Prostate gland (tissue), 2 donors: ENCODE data around the gene DHPS. TPM values are rescaled to one million over a fixed set of nuclear protein-coding genes. Genes with fewer than 3 reads are reported as not detected.
A peak's percentile ranks its signal among the peaks of the same experiment; 100 is the strongest.

Experiments used
- DNase-seq: peaks from one replicate; pipeline ENCODE4 v3.0.0-alpha.2; 2019; ENCODE audit warnings: low spot score
- H3K27ac ChIP-seq, 2 donors: fragments of 200-600 bp; sonication (generic); 2 replicates each; pipeline ENCODE4 v1.5.1; 2017 to 2019
- H3K27me3 ChIP-seq: fragments of 200-600 bp; sonication (generic); replicated peaks from 2 replicates; pipeline ENCODE4 v1.5.1; 2019; ENCODE audit not compliant: insufficient read depth
- H3K36me3 ChIP-seq, 2 donors: fragments of 200-600 bp; sonication (generic); 1 replicate in 1 of 2; 2 replicates in 1 of 2; pipeline versions ENCODE4 v1.5.1 to v1.8.1; 2017 to 2019
- H3K4me1 ChIP-seq: fragments of 200-600 bp; sonication (generic); replicated peaks from 2 replicates; pipeline ENCODE4 v1.5.1; 2019
- H3K4me3 ChIP-seq, 2 donors: fragments of 200-600 bp; sonication (generic); 2 replicates each; pipeline ENCODE4 v1.5.1; 2017 to 2019
- H3K9me3 ChIP-seq: fragments of 200-600 bp; sonication (generic); 2 replicates; pipeline ENCODE4 v1.5.1; 2017
- CTCF ChIP-seq, 4 experiments: fragments of 200-600 bp in 2 of 4; fragments of 450-650 bp in 2 of 4; sonication (generic) in 2 of 4; IDR thresholded peaks; 1 replicate in 3 of 4; 2 replicates in 1 of 4; pipeline ENCODE4 v1.5.1; 2016 to 2019; ENCODE audit warnings: antibody characterized with exemption in 4 of 4, mild to moderate bottlenecking in 2 of 4, moderate library complexity in 2 of 4
- POLR2A ChIP-seq: fragments of 450-650 bp; IDR thresholded peaks from one replicate; pipeline ENCODE4 v1.6.1; 2016; ENCODE audit warnings: antibody characterized with exemption, mild to moderate bottlenecking
- POLR2AphosphoS5 ChIP-seq: sonication (generic); formaldehyde crosslinking; IDR thresholded peaks from one replicate; pipeline ENCODE4 v1.6.1; 2017; ENCODE audit warnings: antibody characterized with exemption
- WGBS: methylation state at CpG from one replicate; pipeline ENCODE4 v1.1.5; 2018; 5-methylcytosine and 5-hydroxymethylcytosine counted together
- intact Hi-C: fragments of 100-400 bp; cut with DNase I; formaldehyde crosslinking; loops from one replicate; pipeline ENCODE4 v1.14.2; 2022
- total RNA-seq, 2 donors: library from RNA; depleted of rRNA; stranded (reverse); fragments of >200 nt; gene quantifications; one replicate each; pipeline ENCODE4 v1.1.0, GENCODE V29; 2016

DHPS gene
- total RNA-seq, 2 donors from 2014 or later, result 140 to 178 TPM

DNA sequence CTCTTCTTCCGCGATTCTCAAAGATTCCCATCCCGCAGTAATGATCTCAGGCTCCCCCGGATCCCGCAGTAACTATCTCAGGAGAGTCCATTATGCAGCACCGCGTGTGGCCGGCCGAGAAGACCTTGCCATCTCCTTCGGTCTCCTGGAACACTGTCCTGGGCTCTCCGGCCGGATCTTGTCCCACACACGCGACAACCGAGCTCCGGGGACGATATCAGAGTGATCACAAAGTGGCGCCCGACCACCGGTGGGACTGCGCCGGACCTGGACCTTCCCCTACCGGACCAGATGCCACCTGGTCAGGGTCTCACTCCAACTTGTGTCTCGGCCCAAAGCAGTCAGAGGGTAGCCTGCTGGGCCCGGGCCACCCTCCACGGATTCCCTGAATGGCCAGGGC lies 39.2 kb downstream of the DHPS start:
- TF ChIP-seq POLR2A (no peak), POLR2AphosphoS5 (no peak), CTCF (IDR thresholded peaks at IDR 0.05) (no peak)
- H3K27me3 ChIP-seq, result no peaks in the 10 kb centered on the region

GRCh38 chr19:12641456-12641855 lies 40.2 kb downstream of the DHPS start:
- 61% methylated on average over 13 of the region's 13 CpGs for WGBS
- Histone ChIP-seq H3K36me3 (no peaks in the 10 kb centered on the region), H3K27ac (no peak overlapping the region), H3K4me3 (no peak overlapping the region), H3K27me3 (no peaks in the 10 kb centered on the region), H3K4me1 (no peaks in the 10 kb centered on the region), H3K9me3 (no peaks in the 10 kb centered on the region)
- intact Hi-C loops, result no loop called here
- DNase-seq, result no peak
- TF ChIP-seq POLR2A (no peak), CTCF (IDR thresholded peaks at IDR 0.05) (no peak), POLR2AphosphoS5 (no peak)

More for the DNA sequence above, 39.2 kb downstream of the DHPS start:
- Histone ChIP-seq H3K4me3 (no peak overlapping the region), H3K36me3 (no peaks in the 10 kb centered on the region), H3K4me1 (no peaks in the 10 kb centered on the region), H3K9me3 (no peaks in the 10 kb centered on the region), H3K27ac (no peak overlapping the region)
- no peak for DNase-seq
- WGBS, result 90% methylated on average over 26 of the region's 26 CpGs
- intact Hi-C loops, result no loop called here

- intact Hi-C loops, result no loop called here
- TF ChIP-seq CTCF (IDR thresholded peaks at IDR 0.05) (peak; percentile 20 to 74 (median 42)), POLR2A (no peak), POLR2AphosphoS5 (peak; percentile 22)
- Histone ChIP-seq H3K4me3 (peak overlapping the region in 1 of 2 donors; percentile 17), H3K27ac (no peak overlapping the region), H3K9me3 (no peaks in the 10 kb centered on the region), H3K4me1 (no peaks in the 10 kb centered on the region), H3K36me3 (no peaks in the 10 kb centered on the region), H3K27me3 (no peaks in the 10 kb centered on the region)
- 12% methylated on average over 33 of the region's 39 CpGs for WGBS
- peak; percentile 63 for DNase-seq
Observed at GRCh38 chr19:12639901-12640613, 41.6 kb downstream of the DHPS start.

DNA sequence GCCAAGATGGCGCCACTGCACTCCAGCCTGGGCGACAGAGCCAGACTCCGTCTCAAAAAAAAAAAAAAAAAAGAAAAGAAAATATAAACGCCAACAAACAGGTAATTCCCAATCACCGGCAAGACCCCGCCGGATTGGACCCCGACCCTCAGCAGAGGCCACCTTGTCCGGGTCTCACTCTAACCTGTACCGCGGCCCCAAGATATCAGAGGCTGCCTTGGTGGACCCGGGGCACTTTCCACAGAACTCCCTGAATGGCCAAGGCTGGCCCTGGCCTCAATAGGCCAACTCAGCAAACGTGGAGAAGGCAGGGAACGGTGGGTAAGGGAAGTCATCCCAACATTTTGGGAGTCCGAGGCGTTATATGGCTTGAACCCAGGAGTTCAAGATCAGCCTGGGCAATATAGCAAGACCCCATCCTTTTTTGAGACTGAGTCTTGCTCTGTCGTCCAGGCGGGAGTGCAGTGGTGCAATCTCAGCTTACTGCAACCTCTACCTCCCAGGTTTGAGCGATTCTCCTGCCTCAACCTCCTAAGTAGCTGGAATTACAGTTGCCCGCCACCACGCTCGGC lies 43.0 kb downstream of the DHPS start:
- no peaks in the 10 kb centered on the region for H3K27me3 ChIP-seq
- H3K9me3 ChIP-seq, result no peaks in the 10 kb centered on the region
- WGBS, result 97% methylated on average over 22 of the region's 22 CpGs
- no peaks in the 10 kb centered on the region for H3K36me3 ChIP-seq
- no peak for DNase-seq
- intact Hi-C loops, result no loop called here
- no peaks in the 10 kb centered on the region for H3K4me1 ChIP-seq
- H3K4me3 ChIP-seq, result no peak overlapping the region
- TF ChIP-seq POLR2AphosphoS5 (no peak), CTCF (IDR thresholded peaks at IDR 0.05) (no peak), POLR2A (no peak)
- no peak overlapping the region for H3K27ac ChIP-seq

DNA sequence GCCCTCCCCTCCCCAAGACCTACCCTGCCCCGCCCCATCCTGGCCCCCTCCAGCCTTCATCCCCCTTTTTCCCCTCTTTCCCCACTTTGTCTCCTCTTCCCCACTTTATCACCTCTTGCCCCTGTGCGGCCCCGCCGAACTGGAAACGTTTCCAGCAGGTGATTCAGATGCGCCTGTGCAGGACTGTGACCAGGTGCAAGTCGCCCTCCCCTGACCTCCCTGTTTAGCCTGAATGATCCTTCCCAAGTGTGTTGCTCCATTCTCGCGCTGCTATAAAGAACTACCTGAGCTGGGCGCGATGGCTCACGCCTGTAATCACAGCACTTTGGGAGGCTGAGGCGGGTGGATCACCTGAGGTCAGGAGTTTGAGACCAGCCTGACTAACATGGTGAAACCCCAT lies 45.0 kb downstream of the DHPS start:
- Histone ChIP-seq H3K9me3 (no peaks in the 10 kb centered on the region), H3K4me3 (no peak overlapping the region), H3K27ac (no peak overlapping the region), H3K4me1 (no peaks in the 10 kb centered on the region), H3K27me3 (no peaks in the 10 kb centered on the region), H3K36me3 (no peaks in the 10 kb centered on the region)
- WGBS, result 85% methylated on average over 13 of the region's 13 CpGs
- no peak for DNase-seq
- TF ChIP-seq POLR2A (no peak), CTCF (IDR thresholded peaks at IDR 0.05) (no peak), POLR2AphosphoS5 (no peak)
- intact Hi-C loops, result no loop called here
